Measurements from ENCODE around the gene ITCH.

DNA sequence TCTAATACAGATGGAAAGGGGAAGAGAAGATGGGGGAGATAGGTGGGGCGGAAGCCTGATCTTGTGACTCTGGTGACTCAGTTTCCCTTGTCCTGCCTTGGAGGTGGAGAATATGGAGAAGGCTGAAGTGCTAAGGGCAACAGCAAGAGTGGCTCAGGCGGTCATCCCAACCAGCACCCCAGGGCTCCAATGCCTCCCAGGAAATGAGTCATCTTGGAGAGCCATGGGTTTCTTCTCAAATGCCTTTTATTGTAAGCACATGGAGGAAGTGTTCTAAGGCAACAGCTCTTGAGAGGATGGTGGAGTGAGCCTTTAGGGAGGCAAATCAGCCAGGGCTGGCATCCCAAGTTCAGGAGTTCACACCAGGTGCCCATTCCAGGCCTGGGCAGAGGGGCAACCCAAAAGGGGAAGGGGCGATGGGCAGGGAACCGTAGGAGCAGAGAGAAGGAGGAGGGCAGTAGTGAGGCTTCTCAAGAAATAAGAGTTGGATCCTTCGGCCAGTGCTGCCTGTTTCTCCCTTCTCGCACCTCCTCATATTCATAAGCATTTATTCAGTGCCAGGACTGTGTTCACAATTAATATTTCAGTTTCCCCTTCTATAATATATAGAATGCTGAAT lies 46.8 kb upstream of the ITCH start:
- TF ChIP-seq CTCF (IDR thresholded peaks at IDR 0.05) (no peak), POLR2A (IDR thresholded peaks at IDR 0.05) (no peak)
